HEK293 (cell line): ENCODE measurements around the gene METRNL.

Experiments
- CTCF ChIA-PET: fragments of 350-600 bp; formaldehyde crosslinking; extraction: SDS; loops from one replicate; lab custom pipeline; 2021; ENCODE audit warnings: antibody characterized with exemption; lab: Yijun Ruan, JAX
- POLR2A ChIA-PET: fragments of 300-600 bp; formaldehyde crosslinking; extraction: SDS; loops from one replicate; lab custom pipeline; 2020; ENCODE audit warnings: antibody characterized with exemption, inconsistent platforms; lab: Yijun Ruan, JAX
- H3K27ac ChIP-seq: fragments of 200-500 bp; sonication (Bioruptor generic); 2 replicates; pipeline ENCODE4 v1.5.1; 2014; ENCODE audit warnings: low read depth, low read length, control low read depth, inconsistent platforms; ENCODE audit errors: extremely low read depth
- H3K36me3 ChIP-seq, 2 experiments: fragments of 200-500 bp in 1 of 2; sonication (Bioruptor generic) in 1 of 2; 1 replicate in 1 of 2; 2 replicates in 1 of 2; pipeline ENCODE4 v1.5.1; 2014 to 2017; ENCODE audit warnings: inconsistent platforms in 2 of 2, low read length in 2 of 2; ENCODE audit not compliant: control insufficient read depth in 2 of 2, insufficient read depth in 1 of 2
- H3K4me1 ChIP-seq: fragments of 200-500 bp; sonication (Bioruptor generic); 2 replicates; pipeline ENCODE4 v1.5.1; 2014; ENCODE audit warnings: mild to moderate bottlenecking, low read length, inconsistent platforms; ENCODE audit not compliant: control insufficient read depth, insufficient read depth
- H3K4me3 ChIP-seq: 2 replicates; pipeline ENCODE4 v1.5.1; 2011; ENCODE audit warnings: low read depth, mild to moderate bottlenecking, control low read depth, low read length, moderate library complexity
- H3K9me3 ChIP-seq: fragments of 200-500 bp; sonication (Bioruptor generic); 2 replicates; pipeline ENCODE4 v1.5.1; 2014; ENCODE audit warnings: low read depth, low read length, inconsistent platforms; ENCODE audit not compliant: control insufficient read depth, insufficient read depth
- HOXC10 ChIP-seq: sonication (generic); formaldehyde crosslinking; IDR thresholded peaks from 2 replicates; pipeline ENCODE4 v1.8.1; 2023; ENCODE audit warnings: mild to moderate bottlenecking, missing genetic modification reagents
- PBX3 ChIP-seq: sonication (generic); formaldehyde crosslinking; IDR thresholded peaks from 2 replicates; pipeline ENCODE4 v1.8.1; 2022; ENCODE audit warnings: mild to moderate bottlenecking, moderate library complexity, missing genetic modification reagents
- PRDM6 ChIP-seq: fragments of 450-650 bp; formaldehyde crosslinking; IDR thresholded peaks from 2 replicates; pipeline ENCODE4 v1.5.1; 2017; ENCODE audit warnings: missing biosample characterization, missing genetic modification characterization
- WT1 ChIP-seq: fragments of 450-650 bp; formaldehyde crosslinking; IDR thresholded peaks from 2 replicates; pipeline ENCODE4 v1.5.1; 2016; ENCODE audit warnings: missing biosample characterization, missing genetic modification characterization
- ZNF132 ChIP-seq: fragments of 450-650 bp; formaldehyde crosslinking; IDR thresholded peaks from 2 replicates; pipeline ENCODE4 v1.5.1; 2017; ENCODE audit warnings: missing biosample characterization, missing genetic modification characterization, borderline replicate concordance
- ZNF24 ChIP-seq: fragments of 450-650 bp; formaldehyde crosslinking; IDR thresholded peaks from 2 replicates; pipeline ENCODE4 v1.5.1; 2016; ENCODE audit warnings: missing biosample characterization, missing genetic modification characterization
- ZNF280D ChIP-seq: fragments of 450-650 bp; formaldehyde crosslinking; IDR thresholded peaks from 2 replicates; pipeline ENCODE4 v1.5.1; 2016; ENCODE audit warnings: missing biosample characterization, missing genetic modification characterization
- ZNF366 ChIP-seq: fragments of 450-650 bp; formaldehyde crosslinking; conservative IDR thresholded peaks from 2 replicates; pipeline ENCODE4 v1.5.1; 2016; ENCODE audit warnings: missing biosample characterization, missing genetic modification characterization
- ZNF426 ChIP-seq: fragments of 450-650 bp; formaldehyde crosslinking; IDR thresholded peaks from 2 replicates; pipeline ENCODE4 v1.5.1; 2017; ENCODE audit warnings: missing biosample characterization, missing genetic modification characterization, mild to moderate bottlenecking, inconsistent platforms, moderate library complexity
- ZNF544 ChIP-seq: fragments of 450-650 bp; formaldehyde crosslinking; IDR thresholded peaks from 2 replicates; pipeline ENCODE4 v1.5.0; 2017; ENCODE audit warnings: missing biosample characterization, missing genetic modification characterization
- ZNF639 ChIP-seq: fragments of 450-650 bp; formaldehyde crosslinking; IDR thresholded peaks from 2 replicates; pipeline ENCODE4 v1.5.1; 2016; ENCODE audit warnings: missing biosample characterization, missing genetic modification characterization
- ZNF677 ChIP-seq: fragments of 450-650 bp; IDR thresholded peaks from 2 replicates; pipeline ENCODE4 v1.5.0; 2018; ENCODE audit warnings: missing biosample characterization, mild to moderate bottlenecking, missing genetic modification characterization, moderate library complexity
- ZNF701 ChIP-seq: fragments of 450-650 bp; formaldehyde crosslinking; IDR thresholded peaks from 2 replicates; pipeline ENCODE4 v1.5.1; 2016; ENCODE audit warnings: missing biosample characterization, missing genetic modification characterization
- ZNF76 ChIP-seq: fragments of 450-650 bp; formaldehyde crosslinking; IDR thresholded peaks from 2 replicates; pipeline ENCODE4; 2016; ENCODE audit warnings: low read depth, missing biosample characterization, missing genetic modification characterization, borderline replicate concordance
- ZNF785 ChIP-seq: fragments of 450-650 bp; formaldehyde crosslinking; IDR thresholded peaks from 2 replicates; pipeline ENCODE4 v1.5.1; 2016; ENCODE audit warnings: missing biosample characterization, missing genetic modification characterization
- ZSCAN16 ChIP-seq: fragments of 450-650 bp; formaldehyde crosslinking; IDR thresholded peaks from 2 replicates; pipeline ENCODE4 v1.5.1; 2016; ENCODE audit warnings: missing biosample characterization, missing genetic modification characterization
- ZSCAN5A ChIP-seq: fragments of 450-650 bp; formaldehyde crosslinking; IDR thresholded peaks from 2 replicates; pipeline ENCODE4 v1.5.1; 2016; ENCODE audit warnings: missing biosample characterization, missing genetic modification characterization
- ZXDB ChIP-seq: fragments of 450-650 bp; formaldehyde crosslinking; IDR thresholded peaks from 2 replicates; pipeline ENCODE4 v1.5.1; 2016; ENCODE audit warnings: missing biosample characterization, missing genetic modification characterization
- TF ChIP-seq, protein P1 (sequence below): fragments of 450-650 bp; formaldehyde crosslinking; IDR thresholded peaks from 2 replicates; pipeline ENCODE4 v1.5.1; 2017; ENCODE audit warnings: missing biosample characterization, missing genetic modification characterization

METRNL gene

GRCh38 chr17:83126275-83126811 is 46.9 kb downstream of the METRNL start (continued):
- TF ChIP-seq ZNF280D (tag by site-specific recombination) (no peak), ZNF639 (tag by site-specific recombination) (no peak)

GRCh38 chr17:83127431-83128160 is 48.2 kb downstream of the METRNL start:
- Histone ChIP-seq H3K4me1 (no peaks in the 10 kb centered on the region), H3K4me3 (no peak overlapping the region), H3K36me3 (no peaks in the 10 kb centered on the region), H3K9me3 (no peaks in the 10 kb centered on the region), H3K27ac (no peak overlapping the region)
- CTCF ChIA-PET: interaction anchor here (0.6 kb wide), 1 partner anchor 51 kb away, joined by 3 read pairs; no protein-coding TSS in a partner anchor
- POLR2A ChIA-PET: no interaction called here
- no peak for TF ChIP-seq ZSCAN16
- TF ChIP-seq ZNF132 (tag by site-specific recombination): no peak
- no peak for TF ChIP-seq ZSCAN5A (tag by site-specific recombination)
- TF ChIP-seq ZNF366 (tag by site-specific recombination): no peak
- TF ChIP-seq, protein P1, sequence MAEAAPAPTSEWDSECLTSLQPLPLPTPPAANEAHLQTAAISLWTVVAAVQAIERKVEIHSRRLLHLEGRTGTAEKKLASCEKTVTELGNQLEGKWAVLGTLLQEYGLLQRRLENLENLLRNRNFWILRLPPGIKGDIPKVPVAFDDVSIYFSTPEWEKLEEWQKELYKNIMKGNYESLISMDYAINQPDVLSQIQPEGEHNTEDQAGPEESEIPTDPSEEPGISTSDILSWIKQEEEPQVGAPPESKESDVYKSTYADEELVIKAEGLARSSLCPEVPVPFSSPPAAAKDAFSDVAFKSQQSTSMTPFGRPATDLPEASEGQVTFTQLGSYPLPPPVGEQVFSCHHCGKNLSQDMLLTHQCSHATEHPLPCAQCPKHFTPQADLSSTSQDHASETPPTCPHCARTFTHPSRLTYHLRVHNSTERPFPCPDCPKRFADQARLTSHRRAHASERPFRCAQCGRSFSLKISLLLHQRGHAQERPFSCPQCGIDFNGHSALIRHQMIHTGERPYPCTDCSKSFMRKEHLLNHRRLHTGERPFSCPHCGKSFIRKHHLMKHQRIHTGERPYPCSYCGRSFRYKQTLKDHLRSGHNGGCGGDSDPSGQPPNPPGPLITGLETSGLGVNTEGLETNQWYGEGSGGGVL: no peak

DNA sequence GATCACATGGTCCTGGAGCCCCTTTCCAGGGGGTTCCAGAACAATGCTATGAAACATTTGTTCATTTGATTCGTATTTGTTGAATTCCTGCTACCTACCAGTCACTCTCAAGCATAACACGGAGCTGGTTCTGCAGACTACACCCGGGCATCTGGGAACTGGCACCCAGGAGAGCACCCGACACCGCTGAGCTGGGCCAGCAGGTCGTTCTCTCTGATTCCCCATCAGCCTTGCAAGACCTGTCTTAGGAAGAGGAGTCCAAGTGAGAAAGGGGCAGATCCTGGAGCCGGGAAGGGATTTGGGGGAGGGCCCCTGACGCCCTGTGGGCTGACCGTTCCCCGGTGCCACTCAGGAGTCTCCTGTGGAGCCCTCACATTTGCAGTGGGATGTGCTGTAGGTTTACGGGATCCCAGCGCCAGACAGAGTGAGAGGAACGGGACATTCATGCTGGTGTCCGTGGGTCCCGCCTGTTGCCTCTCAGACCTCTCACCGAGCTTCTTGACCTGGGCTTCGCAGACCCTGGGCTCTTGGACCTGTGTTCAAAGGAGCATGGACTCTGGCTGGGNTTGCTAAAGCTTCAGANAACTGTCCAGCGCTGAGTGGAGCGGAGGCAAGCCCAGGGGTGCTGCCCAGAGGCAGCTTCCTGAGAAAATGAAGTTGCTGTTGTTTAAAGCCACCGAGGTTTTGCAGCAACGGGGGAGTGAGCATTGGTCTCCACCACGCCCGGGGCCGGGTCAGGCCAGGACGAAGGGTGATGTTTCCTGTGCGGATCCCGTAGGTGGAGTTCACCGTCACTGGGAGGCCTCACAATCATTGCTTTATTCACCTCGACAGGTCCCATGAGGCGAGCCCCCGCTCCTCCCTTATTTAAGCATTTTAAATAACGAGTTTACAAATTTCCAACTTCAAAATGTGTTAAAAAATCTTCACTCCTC is 49.2 kb downstream of the METRNL start:
- no peaks in the 10 kb centered on the region for H3K9me3 ChIP-seq
- POLR2A ChIA-PET: no interaction called here
- CTCF ChIA-PET: interaction anchor here (0.6 kb wide), 1 partner anchor 14 kb away, joined by 3 read pairs; no protein-coding TSS in a partner anchor
- TF ChIP-seq ZNF544 (no peak), ZNF76 (no peak), ZXDB (tag by site-specific recombination) (no peak), ZNF785 (no peak), PRDM6 (no peak), HOXC10 (CRISPR knock-in tag) (no peak), ZNF701 (tag by site-specific recombination) (no peak), ZNF426 (no peak), PBX3 (no peak), WT1 (tag by site-specific recombination) (no peak), ZNF677 (tag by site-specific recombination) (no peak), ZNF24 (tag by site-specific recombination) (no peak), ZSCAN16 (no peak)

More for the DNA sequence above, 49.2 kb downstream of the METRNL start:
- Histone ChIP-seq H3K4me3 (no peak overlapping the region), H3K27ac (no peak overlapping the region), H3K36me3 (no peaks in the 10 kb centered on the region), H3K4me1 (no peaks in the 10 kb centered on the region)
